Putamen (tissue), 1 donor: ENCODE data around the gene AGRN.
"Not testable (repeated sequence)": the region's sequence is repeated elsewhere in the genome, so short reads cannot be mapped to it uniquely, and the experiment has no call there.

ENCODE experiments used
- DNase-seq: peaks from one replicate; pipeline ENCODE4 v3.0.0-alpha.2; 2016; ENCODE audit warnings: low spot score

AGRN gene

GRCh38 chr1:981955-982558, 37.9 kb upstream of the AGRN start, which contains the start of gene PERM1:
Gene PERM1, minus strand, starts transcription at chr1:982093. Its CDS starts 1,064 bp downstream, at chr1:981029.
- no peak for DNase-seq

- no peak for DNase-seq
These were observed 37.0 kb upstream of the AGRN start for GRCh38 chr1:982765-983436.

- no peak for DNase-seq
These were observed 36.0 kb upstream of the AGRN start for GRCh38 chr1:983798-984475.

GRCh38 chr1:984476-984814, 35.5 kb upstream of the AGRN start:
- no peak for DNase-seq

GRCh38 chr1:985126-985525, 34.8 kb upstream of the AGRN start:
- no peak for DNase-seq

- not testable (repeated sequence) for DNase-seq
These were observed 31.9 kb upstream of the AGRN start for GRCh38 chr1:988061-988460.

- not testable (repeated sequence) for DNase-seq
These were observed 28.6 kb upstream of the AGRN start for GRCh38 chr1:991275-991674.

- DNase-seq, result no peak
These were observed 28.0 kb upstream of the AGRN start for GRCh38 chr1:991895-992294.

GRCh38 chr1:992362-992761, 27.6 kb upstream of the AGRN start:
- DNase-seq, result no peak

- DNase-seq, result no peak
These were observed 26.4 kb upstream of the AGRN start for GRCh38 chr1:993379-993995.

GRCh38 chr1:994546-994945, 25.4 kb upstream of the AGRN start:
- not testable (repeated sequence) for DNase-seq

GRCh38 chr1:995665-996633, 24.0 kb upstream of the AGRN start:
- no peak for DNase-seq

GRCh38 chr1:996851-997712, 22.8 kb upstream of the AGRN start:
- no peak for DNase-seq

- DNase-seq, result no peak
These were observed 22.3 kb upstream of the AGRN start for GRCh38 chr1:997713-997992.

- no peak for DNase-seq
These were observed 21.8 kb upstream of the AGRN start for GRCh38 chr1:997993-998744.

GRCh38 chr1:998745-998994, 21.2 kb upstream of the AGRN start:
- no peak for DNase-seq

GRCh38 chr1:998995-999724, 20.8 kb upstream of the AGRN start:
- no peak for DNase-seq

GRCh38 chr1:999725-1000356, 20.1 kb upstream of the AGRN start, which contains the start of gene HES4:
Gene HES4, minus strand, starts transcription at chr1:1000097. Its CDS starts 124 bp downstream, at chr1:999973.
- peak; percentile 87 for DNase-seq

GRCh38 chr1:1000357-1001056, 19.4 kb upstream of the AGRN start:
- DNase-seq, result peak; percentile 52
